ENCODE data around the gene CCDC9B.
A peak's percentile ranks its signal among the peaks of the same experiment; 100 is the strongest.

The CCDC9B gene

GRCh38 chr15:40369971-40370370 is 29.2 kb upstream of the CCDC9B start:
- TF ChIP-seq ZNF8 (CRISPR knock-in tag; IDR thresholded peaks at IDR 0.05) = no peak
- TF ChIP-seq ZFP3 (CRISPR knock-in tag; IDR thresholded peaks at IDR 0.05) = no peak
- no peak for TF ChIP-seq BACH2 (CRISPR knock-in tag; IDR thresholded peaks at IDR 0.05; ENCODE audit: borderline replicate concordance)
- no peak for TF ChIP-seq OSR1 (CRISPR knock-in tag; IDR thresholded peaks at IDR 0.05)
- no peak for TF ChIP-seq ZFP30 (CRISPR knock-in tag; IDR thresholded peaks at IDR 0.05)
- TF ChIP-seq RARB (CRISPR knock-in tag; IDR thresholded peaks at IDR 0.05) = no peak
- TF ChIP-seq PATZ1 (CRISPR knock-in tag; IDR thresholded peaks at IDR 0.05; ENCODE audit: borderline replicate concordance) = no peak
- TF ChIP-seq, protein P1, sequence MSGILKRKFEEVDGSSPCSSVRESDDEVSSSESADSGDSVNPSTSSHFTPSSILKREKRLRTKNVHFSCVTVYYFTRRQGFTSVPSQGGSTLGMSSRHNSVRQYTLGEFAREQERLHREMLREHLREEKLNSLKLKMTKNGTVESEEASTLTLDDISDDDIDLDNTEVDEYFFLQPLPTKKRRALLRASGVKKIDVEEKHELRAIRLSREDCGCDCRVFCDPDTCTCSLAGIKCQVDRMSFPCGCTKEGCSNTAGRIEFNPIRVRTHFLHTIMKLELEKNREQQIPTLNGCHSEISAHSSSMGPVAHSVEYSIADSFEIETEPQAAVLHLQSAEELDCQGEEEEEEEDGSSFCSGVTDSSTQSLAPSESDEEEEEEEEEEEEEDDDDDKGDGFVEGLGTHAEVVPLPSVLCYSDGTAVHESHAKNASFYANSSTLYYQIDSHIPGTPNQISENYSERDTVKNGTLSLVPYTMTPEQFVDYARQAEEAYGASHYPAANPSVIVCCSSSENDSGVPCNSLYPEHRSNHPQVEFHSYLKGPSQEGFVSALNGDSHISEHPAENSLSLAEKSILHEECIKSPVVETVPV (CRISPR knock-in tag; IDR thresholded peaks at IDR 0.05) = no peak
- TF ChIP-seq PPARA (CRISPR knock-in tag; IDR thresholded peaks at IDR 0.05; ENCODE audit: borderline replicate concordance) = no peak
- TF ChIP-seq POU6F1 (CRISPR knock-in tag; IDR thresholded peaks at IDR 0.05; ENCODE audit: borderline replicate concordance, low read depth) = no peak
- no peak for ATAC-seq

- TF ChIP-seq ZNF8 (CRISPR knock-in tag; IDR thresholded peaks at IDR 0.05) = no peak
- TF ChIP-seq PPARA (CRISPR knock-in tag; IDR thresholded peaks at IDR 0.05; ENCODE audit: borderline replicate concordance) = no peak
- no peak for TF ChIP-seq RARB (CRISPR knock-in tag; IDR thresholded peaks at IDR 0.05)
- TF ChIP-seq TOX (CRISPR knock-in tag; IDR thresholded peaks at IDR 0.05; ENCODE audit: borderline replicate concordance) = no peak
- TF ChIP-seq ZFP30 (CRISPR knock-in tag; IDR thresholded peaks at IDR 0.05) = no peak
- no peak for ATAC-seq
These were observed 28.7 kb upstream of the CCDC9B start for GRCh38 chr15:40369474-40369869.

- TF ChIP-seq ESRRG (CRISPR knock-in tag; IDR thresholded peaks at IDR 0.05) (no peak), CSDC2 (CRISPR knock-in tag; IDR thresholded peaks at IDR 0.05) (no peak)
- ATAC-seq = no peak
These were observed 28.2 kb upstream of the CCDC9B start for GRCh38 chr15:40368719-40369473.

GRCh38 chr15:40367686-40368611 is 27.2 kb upstream of the CCDC9B start:
- peak; percentile 75 for ATAC-seq
- TF ChIP-seq TCF4 (CRISPR knock-in tag; IDR thresholded peaks at IDR 0.05; ENCODE audit: borderline replicate concordance) (0 out of 2 replicates have a peak, but pooled peaks have one; percentile 21), POU6F1 (CRISPR knock-in tag; IDR thresholded peaks at IDR 0.05; ENCODE audit: borderline replicate concordance, low read depth) (no peak), TSHZ2 (CRISPR knock-in tag; IDR thresholded peaks at IDR 0.05) (peak; percentile 31; the same call in 1 of the 2 replicates), ZNF565 (CRISPR knock-in tag; conservative IDR thresholded peaks at IDR 0.05; ENCODE audit: low read depth) (no peak)

Data from SK-N-SH treated with all-trans-retinoic acid at 6 μM for 48 hours (cell line).